Superior temporal gyrus (tissue), 1 donor: ENCODE data around the gene ZNF33A.
"Not testable (repeated sequence)": the region's sequence is repeated elsewhere in the genome, so short reads cannot be mapped to it uniquely, and the experiment has no call there.

ENCODE experiments used
- DNase-seq: peaks from one replicate; pipeline ENCODE4 v3.0.0-alpha.2; 2016; ENCODE audit errors: extremely low spot score

Gene ZNF33A

DNA sequence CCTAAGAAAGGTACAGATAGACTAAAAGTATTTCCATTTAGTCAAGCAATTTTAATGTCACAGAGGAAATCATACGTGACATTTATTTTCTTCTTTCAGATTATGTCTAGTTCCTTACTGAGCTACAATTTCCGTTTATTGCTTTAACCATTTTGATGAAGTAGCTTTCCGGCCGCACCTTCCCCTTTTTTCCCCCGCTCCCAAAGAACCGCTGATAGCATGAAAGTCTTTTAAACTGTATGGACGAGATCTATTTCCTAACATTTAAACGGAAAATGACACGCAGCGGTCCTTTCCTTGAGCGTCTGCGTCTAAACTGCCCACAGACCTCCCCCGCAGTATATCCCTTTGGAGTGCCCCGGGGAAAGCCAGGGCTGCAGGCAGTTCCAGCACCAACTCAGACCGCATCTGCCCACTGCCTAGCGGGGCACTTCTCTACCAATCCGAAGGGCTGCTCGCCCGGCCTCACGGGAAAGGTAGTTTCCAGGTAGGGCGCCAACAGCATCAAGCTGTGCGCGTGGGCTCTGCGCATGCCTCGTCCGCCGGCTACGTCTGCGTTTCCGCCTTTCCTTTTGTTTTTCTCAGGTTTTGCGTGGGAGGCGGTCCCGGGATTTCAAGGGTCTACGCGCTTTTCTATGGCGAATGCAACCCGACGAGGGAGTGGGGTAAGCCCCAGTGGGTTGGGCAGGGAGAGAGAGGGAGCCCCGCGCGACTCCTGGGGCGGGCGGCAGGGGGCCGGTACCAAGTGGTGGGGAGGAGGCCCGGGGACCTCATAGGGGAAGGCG, at the start of gene ZNF33A:
TSS of gene ZNF33A (plus strand) at position 557 of the 785 bp plus-strand sequence. CDS start 1,667 bp downstream, outside the sequence.
- peak; percentile 94 for DNase-seq

DNA sequence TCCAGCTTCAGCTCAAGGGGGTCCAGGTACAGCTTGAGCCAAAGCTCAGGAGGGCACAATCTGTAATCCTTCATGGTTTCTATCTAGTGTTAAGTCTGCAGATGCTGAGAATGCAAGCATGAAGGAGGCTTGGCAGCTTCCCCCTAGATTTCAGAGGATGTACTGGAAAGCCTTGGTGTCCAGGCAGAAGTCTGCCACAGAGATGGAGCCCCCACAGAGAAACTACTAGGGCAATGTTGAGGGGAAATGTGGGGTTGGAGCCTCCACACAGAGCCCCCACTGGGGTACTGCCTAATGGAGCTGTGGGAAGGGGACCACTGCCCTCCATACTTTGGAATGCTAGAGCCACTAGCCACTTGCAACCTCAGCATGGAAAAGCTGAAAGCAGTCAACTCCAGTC, 45.5 kb upstream of the ZNF33A start:
- no peak for DNase-seq

DNA sequence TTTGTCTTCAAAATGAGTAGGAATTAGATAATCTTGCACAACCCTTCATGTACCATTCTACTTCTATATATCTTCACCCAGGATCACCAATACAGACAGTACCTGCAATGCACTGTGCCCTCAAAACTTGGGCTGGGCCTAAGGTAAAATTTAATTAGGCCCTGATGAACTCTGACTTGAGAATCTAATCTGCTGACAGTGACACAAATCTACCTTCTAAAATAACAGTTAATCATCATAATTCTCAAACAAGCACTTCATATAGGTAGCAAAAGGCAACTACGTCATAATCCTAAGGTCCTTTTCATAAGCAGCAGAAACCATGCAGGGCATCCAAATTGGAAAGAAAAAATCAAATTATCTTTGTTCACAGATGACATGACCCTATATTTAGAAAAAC, 38.1 kb upstream of the ZNF33A start:
- no peak for DNase-seq

DNA sequence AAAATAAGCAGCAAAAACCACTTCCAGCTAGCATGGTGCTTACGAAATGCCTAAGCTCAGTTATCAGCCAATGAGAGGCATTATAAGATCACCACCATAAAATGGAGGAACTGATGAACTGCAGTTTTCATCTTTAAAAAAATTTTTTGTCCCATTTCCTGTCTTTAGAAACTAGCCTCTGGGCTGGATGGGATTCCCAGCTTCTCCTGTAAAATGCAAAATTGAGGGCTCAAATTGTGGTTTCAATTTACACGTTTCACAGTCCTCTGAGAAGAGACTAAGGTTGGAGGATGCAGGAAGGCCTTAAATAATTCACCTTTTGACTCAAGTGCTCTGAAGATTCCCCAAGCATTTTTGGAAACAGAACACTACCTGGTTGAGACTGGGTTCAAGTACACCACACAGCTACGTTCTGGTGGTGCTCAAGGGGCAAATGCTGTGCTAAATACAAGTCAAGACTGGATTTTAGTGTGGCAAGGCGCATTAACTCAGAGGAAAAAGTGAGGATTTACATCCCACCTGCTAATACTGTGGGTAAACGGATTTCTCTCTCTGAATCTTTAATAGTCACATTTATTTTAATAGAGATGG, 35.0 kb upstream of the ZNF33A start:
- DNase-seq, result peak; percentile 68

DNA sequence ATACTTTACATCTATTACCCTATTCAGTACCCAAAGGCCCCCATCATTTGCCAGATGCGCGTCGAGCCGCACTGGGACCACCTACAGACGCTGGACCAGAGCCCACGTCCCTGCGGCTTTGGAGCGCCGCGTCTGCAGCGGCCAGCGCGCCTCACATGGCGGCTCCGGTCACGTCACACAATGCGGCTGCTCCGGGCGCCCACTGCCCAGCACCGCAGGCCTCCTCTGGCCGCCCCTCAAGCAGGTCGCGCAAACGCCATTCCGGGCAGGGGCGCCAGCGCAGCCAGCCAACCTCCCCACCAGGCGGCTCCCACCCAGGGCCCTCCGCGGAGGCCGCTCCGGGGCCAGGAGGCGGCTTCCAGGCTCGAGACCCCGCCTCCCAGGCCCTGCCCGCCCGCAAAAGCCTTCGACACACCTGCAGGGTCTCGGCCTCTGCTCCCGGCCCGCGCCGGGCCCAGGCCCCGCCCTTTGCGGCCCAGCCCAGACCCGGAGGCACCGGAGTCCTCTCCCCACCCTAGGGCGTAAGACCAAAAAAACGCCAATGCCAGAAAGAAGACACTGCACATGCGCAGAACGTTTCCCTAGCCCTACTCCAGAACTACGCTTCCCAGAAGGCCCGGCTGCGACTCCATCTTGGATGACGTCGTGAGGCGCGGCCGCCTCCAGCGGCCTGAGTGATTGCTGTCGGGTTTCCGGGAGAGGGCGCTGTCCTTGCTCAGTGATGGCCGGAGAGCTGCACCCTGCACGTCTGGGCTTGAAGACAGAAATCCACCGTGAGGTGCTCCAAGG, 34.2 kb upstream of the ZNF33A start, which contains the start of gene ZNF25:
TSS of gene ZNF25 (minus strand) at position 557 of the 789 bp plus-strand sequence. CDS start 4,925 bp downstream, outside the sequence.
- peak; percentile 99 for DNase-seq

DNA sequence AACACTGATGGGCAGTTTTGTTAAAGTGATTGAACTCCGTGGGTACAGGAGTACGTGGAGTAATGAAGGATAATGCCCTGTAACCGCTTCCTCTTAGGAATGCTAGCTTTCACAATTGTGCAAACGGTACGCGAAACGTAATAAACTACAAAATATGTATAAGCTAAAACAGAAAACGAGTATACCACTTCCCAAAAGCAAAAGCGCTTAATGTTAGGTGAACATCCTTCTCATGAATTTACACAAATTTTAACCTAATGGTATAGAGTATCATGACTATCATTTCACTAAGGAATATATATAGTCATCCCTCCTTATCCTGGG, 33.6 kb upstream of the ZNF33A start:
- no peak for DNase-seq

DNA sequence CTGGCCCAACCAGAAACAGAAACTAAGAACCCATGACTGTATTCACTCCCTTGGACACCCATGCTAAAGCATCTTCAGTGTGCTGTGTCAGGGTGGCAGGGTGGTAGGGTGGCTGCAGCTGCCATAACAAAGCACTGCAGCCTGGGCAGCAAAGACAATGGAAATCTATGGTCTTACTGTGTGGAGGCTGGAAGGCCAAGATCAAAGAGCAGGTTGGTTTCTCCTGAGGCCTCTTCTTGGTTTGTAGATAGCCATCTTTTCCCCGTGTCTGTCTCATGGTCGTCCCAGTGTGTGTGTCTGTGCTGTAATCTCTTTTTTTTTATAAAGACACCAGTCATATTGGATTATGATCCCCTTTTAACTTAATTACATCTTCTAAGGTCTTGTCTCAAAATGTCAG, 18.8 kb upstream of the ZNF33A start:
- no peak for DNase-seq

DNA sequence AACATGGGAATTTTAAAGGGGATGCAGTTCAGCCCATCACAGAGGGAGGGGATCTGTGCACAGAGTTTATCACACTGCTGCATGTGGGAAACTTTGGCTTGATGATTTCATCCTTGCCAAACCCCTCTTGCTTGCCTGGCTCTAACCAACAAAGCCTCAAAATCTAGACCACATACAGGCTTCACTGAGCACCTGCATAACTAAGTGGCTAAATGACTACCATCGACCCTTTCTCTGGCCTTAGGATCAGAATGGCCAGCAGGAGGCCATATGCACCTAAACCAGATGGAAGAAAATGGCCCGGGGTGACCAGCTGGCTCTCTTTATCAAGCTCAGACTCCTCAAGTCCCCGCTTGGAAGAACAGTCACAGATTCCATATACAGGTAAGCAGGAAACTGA, 18.4 kb upstream of the ZNF33A start:
- no peak for DNase-seq

DNA sequence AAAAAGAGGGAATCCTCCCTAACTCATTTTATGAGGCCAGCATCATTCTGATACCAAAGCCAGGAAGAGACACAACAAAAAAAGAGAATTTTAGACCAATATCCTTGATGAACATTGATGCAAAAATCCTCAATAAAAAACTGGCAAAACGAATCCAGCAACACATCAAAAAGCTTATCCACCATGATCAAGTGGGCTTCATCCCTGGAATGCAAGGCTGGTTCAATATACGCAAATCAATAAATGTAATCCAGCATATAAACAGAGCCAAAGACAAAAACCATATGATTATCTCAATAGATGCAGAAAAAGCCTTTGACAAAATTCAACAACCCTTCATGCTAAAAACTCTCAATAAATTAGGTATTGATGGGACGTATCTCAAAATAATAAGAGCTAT, 11.6 kb upstream of the ZNF33A start:
- not testable (repeated sequence) for DNase-seq

DNA sequence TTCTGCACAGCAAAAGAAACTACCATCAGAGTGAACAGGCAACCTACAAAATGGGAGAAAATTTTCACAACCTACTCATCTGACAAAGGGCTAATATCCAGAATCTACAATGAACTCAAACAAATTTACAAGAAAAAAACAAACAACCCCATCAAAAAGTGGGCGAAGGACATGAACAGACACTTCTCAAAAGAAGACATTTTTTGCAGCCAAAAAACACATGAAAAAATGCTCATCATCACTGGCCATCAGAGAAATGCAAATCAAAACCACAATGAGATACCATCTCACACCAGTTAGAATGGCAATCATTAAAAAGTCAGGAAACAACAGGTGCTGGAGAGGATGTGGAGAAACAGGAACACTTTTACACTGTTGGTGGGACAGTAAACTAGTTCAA, 10.0 kb upstream of the ZNF33A start:
- not testable (repeated sequence) for DNase-seq

DNA sequence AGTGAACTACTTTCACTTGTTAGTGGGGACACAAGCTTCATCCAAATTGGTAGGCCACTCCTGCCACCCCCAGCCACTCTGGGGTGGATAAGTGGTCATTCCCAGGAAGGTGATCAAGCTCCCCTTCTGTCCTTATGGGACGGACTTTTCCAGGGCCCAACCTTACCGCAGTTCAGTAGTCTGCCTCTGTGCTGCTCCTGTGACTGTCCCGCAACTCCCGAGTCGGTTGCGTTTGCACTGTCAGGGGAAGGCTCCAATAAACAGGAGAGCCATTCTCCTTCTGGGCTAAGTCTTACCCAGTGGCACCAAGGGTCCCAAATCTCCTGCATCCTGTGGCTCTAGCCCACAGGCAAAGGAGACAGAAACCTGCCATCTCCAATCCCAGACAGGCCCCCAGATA, 7.4 kb upstream of the ZNF33A start:
- DNase-seq, result no peak

DNA sequence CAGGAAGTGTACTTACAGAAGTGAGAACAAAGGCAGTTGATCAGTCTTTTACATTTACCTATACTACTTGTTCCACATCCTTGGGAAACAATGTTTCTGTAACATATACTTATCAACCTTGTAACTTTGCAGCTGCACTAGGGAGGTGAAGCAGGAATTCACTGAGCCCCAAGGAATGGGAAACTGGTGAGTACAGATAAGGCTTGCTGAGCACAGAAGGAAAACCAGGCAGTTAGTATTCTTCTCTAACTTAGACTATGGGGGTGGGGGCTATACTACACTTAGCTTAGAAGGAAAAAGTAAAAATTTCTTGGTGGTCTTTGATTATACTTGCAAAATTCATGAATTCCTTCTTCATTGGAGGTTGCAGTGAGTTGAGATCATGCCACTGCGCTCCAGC, 6.9 kb upstream of the ZNF33A start:
- no peak for DNase-seq

DNA sequence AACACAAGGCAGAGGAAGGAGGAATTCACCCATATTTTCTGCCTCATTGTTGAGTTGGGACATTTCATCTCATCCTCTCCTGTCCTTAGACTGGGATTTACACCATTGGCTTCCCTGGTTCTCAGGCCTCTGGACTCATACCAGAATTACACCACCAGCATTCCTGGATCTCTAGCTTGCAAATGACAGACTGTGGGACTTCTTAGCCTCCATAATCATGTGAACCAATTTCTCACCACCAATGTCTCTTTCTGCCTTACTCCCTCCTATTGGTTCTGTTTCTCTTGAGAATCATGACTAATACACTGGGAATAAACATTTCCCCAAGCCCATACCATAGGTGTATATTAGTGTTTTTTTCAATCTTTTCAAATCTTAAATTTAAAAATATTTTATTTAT, 2.9 kb upstream of the ZNF33A start:
- no peak for DNase-seq

DNA sequence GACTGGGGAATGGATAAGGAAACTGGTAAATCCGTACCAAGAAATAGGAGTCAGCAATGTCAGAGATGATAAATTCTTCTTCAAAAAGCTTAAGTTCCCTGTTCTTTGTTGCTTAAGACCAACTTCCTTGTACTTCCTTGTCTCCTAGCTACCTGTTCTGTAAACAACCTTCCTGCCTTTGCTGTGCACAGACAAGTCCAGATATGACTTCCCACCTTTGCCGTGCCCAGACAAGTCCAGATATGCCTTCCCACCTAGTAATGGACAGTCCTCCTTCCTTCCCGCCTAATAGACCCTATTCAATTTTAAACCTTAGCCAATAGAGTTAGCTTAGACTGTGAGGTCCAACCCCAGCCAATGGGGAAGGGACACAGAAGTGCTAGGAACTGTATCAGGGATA, 2.5 kb upstream of the ZNF33A start:
- DNase-seq, result no peak

DNA sequence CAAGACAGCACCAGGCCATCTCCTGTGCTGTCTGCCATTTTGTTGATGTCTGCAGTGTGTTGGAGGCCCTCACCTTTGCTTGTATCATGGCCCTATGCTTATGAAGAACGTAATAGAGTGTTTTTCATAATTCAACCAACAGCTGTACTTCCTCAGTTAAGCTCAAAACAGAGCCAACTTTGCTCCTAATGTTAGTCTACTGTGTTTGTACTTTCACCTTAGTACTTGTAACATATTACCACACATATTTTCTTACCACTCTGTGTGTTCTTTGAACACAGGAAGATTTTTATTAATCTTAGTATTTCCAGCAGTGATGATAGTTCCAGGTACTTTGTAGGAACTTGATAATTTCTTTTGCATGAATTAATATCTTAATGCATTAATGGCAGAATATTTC, 5.9 kb downstream of the ZNF33A start:
- no peak for DNase-seq

DNA sequence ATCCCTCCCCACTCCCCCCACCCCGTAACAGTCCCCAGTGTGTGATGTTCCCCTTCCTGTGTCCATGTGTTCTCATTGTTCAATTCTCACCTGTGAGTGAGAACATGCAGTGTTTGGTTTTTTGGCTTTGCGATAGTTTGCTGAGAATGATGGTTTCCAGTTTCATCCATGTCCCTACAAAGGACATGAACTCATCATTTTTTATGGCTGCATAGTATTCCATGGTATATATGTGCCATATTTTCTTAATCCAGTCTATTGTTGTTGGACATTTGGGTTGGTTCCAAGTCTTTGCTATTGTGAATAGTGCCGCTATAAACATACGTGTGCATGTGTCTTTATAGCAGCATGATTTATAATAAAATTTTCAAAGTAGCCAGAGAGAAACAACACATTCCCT, 8.6 kb downstream of the ZNF33A start:
- DNase-seq, result not testable (repeated sequence)

DNA sequence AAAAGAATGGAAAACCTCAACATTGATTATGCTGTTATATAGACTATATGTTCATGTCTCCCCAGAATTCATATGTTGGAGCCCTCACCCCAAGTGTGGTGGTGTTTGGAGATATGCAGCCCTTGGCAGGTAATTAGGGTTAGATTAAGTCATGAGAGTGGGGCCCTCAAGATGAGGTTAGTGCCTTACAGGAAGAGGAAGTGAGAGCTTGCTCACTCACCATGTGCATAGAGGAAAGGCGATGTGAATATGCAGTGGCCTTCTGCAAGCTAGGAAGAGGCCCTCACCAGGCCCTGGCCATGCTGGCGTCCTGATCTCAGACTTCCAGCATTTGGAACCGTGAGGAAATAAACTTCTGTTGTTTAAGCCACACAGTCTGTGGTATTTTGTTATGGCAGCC, 14.8 kb downstream of the ZNF33A start:
- DNase-seq, result no peak

DNA sequence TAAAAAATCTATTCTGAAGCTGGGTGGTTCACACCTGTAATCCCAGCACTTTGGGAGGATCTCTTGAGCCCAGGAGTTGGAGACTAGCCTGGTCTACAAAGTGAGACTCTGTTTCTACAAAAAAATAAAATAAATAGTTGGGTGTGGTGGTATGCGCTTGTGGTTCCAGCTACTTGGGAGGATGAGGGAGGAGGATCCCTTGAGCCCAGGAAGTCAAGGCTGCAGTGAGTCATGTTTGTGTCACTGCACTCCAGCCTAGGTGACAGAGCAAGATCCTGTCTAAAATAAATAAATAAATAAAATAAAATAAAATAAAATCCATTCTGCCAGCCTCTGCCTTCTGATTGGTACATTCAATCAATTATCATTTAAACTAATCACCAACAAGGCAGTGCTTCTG, 17.5 kb downstream of the ZNF33A start:
- no peak for DNase-seq

DNA sequence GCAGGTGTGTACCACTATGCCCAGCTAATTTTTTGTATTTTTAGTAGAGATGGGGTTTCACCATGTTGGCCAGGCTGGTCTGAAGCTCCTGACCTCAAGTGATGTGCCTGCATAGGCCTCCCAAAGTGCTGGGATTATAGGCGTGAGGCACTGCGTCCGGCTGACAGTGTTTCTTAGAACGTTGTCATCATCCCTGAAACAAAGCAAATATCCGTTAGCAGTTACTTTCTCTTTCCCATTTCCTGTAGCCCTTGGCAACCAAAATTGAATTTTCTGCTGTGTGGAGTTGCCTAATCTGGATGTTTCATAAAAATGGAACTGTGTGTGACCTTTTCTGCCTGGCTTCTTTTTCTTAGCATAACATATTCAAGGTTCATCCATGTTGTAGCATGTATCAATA, 22.4 kb downstream of the ZNF33A start:
- no peak for DNase-seq

DNA sequence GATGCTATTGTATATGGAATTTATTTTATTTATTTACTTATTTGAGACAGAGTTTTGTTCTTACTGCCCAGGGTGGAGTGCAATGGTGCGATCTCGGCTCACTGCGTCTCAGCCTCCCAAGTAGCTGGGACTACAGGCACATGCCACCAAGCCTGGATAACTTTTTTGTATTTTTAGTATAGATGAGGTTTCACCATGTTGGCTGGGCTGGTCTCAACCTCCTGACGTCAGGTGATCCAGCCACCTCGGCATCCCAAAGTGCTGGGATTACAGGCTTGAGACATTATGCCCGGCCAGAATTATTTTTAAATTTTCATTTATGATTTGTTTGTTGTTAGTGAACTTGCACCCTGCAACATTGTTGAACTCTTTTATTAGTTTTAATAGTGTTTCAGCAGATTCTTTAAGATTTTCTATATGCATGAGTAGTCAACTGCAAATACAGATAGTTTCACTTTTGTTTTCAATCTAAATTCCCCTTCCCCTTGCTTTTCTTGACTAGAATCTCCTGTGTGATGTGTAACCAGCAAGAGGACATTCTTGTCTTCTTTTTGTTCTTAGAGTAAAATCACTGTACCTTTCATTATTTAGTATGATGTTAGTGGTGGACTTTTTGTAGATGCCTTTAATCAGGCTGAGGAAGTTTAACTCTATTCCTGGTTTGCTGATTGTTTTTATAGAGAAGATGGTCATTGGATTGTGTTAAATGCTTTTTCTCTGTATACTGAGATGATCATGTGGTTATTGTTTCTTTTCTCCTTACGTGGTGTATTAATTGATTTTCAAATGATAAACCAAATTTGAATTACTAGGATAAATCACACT, 27.8 kb downstream of the ZNF33A start:
- DNase-seq, result no peak

DNA sequence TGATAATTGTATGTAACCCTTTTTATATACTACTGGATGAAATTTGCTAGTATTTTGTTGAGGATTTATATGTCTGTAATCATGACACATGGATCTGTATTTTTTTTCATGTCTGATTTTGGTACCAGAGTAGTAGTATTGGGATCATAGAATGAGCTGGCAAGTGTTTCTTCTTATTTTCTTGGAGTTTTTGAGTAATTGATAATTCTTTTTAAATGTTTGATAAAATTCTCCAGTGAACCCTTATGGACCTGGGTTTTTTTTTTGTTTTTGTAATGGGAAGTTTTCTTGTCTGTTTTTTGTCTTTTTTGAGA, 28.4 kb downstream of the ZNF33A start:
- DNase-seq, result no peak

DNA sequence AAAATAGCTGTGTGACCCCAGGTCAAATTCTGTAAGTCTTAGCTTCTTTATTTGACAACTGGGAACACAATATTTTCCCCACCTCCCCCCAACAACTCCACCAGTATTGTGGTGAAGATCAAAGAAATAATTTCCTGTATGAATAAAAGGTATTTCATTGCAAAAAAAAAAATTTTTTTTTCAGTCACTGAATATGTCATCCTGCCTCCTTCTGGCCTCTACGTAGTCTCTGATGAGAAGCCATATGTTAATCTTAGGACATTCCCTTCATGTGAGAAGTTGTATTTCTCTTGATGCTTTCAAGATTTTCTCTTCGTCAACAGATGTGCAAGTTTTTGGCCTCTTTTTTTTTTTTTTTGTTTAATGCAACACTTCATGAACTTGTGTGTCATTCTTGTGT, 33.0 kb downstream of the ZNF33A start:
- DNase-seq, result no peak
